ENCODE measurements around the gene ZNF132.
"Not testable (repeated sequence)": the region's sequence is repeated elsewhere in the genome, so short reads cannot be mapped to it uniquely, and the experiment has no call there.

DNA sequence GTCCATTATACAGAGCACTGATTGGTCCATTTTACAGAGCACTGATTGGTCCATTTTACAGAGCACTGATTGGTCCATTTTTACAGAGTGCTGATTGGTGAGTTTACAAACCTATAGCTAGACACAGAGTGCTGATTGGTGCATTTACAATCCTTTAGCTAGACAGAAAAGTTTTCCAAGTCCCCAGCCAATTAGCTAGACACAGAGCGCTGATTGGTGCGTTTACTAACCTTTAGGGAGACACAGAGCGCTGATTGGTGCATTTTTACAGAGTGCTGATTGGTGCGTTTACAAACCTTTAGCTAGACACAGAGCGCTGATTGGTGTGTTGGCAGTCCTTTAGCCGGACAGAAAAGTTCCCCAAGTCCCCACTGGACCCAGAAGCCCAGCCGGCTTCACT lies 3.0 kb upstream of the ZNF132 start:
- not testable (repeated sequence) for TF ChIP-seq POLR2AphosphoS5, POLR2A (IDR thresholded peaks at IDR 0.05)
- TF ChIP-seq, protein P1, sequence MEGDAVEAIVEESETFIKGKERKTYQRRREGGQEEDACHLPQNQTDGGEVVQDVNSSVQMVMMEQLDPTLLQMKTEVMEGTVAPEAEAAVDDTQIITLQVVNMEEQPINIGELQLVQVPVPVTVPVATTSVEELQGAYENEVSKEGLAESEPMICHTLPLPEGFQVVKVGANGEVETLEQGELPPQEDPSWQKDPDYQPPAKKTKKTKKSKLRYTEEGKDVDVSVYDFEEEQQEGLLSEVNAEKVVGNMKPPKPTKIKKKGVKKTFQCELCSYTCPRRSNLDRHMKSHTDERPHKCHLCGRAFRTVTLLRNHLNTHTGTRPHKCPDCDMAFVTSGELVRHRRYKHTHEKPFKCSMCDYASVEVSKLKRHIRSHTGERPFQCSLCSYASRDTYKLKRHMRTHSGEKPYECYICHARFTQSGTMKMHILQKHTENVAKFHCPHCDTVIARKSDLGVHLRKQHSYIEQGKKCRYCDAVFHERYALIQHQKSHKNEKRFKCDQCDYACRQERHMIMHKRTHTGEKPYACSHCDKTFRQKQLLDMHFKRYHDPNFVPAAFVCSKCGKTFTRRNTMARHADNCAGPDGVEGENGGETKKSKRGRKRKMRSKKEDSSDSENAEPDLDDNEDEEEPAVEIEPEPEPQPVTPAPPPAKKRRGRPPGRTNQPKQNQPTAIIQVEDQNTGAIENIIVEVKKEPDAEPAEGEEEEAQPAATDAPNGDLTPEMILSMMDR (IDR thresholded peaks at IDR 0.05) = not testable (repeated sequence)
